ENCODE results near the gene KRT3. TPM values are rescaled to one million over a fixed set of nuclear protein-coding genes. Genes with fewer than 3 reads are reported as not detected.

The KRT3 gene
- total RNA-seq, 1 experiment from 2014 or later: not detected

DNA sequence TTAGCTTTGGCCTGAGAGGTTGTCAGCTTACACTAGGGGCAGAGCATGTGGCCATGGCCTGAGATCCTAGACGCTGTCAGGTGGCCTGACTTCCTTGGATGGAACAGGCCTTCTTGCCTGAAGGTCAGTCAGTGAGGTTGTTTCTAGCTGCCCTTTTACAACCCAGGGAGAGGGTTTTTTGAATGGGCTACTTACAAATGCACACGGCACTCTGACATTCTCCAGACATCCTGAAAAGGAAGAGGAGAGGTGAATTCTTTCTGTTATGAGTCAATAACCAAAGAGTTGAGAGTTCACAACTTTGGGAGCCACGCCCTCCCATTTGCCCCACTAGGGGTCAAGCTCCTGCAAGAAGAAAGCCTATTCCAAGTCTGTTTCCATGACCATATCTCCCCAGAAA lies 26.6 kb downstream of the KRT3 start:
- BruUV-seq (replicated peaks): no TSS peak
- intact Hi-C loops (cut with micrococcal nuclease; ENCODE audit: unreplicated experiment): no loop called here
- DNase-seq: no peak
- no peak for TF ChIP-seq CTCF (IDR thresholded peaks at IDR 0.05; ENCODE audit: unreplicated experiment)
- Mint-ChIP-seq H3K4me1 (ENCODE audit: low read depth, unreplicated experiment) (no peaks in the 10 kb centered on the region), H3K9me3 (ENCODE audit: low read depth, unreplicated experiment) (peaks cover 3% of the 10 kb centered on the region), H3K36me3 (ENCODE audit: insufficient read depth, unreplicated experiment) (peaks cover 5% of the 10 kb centered on the region), H3K27ac (ENCODE audit: unreplicated experiment) (no peak overlapping the region), H3K27me3 (ENCODE audit: unreplicated experiment) (peaks cover 78% of the 10 kb centered on the region), H3K4me3 (ENCODE audit: low read depth, unreplicated experiment) (no peak overlapping the region)
- CTCF ChIA-PET: no interaction called here

DNA sequence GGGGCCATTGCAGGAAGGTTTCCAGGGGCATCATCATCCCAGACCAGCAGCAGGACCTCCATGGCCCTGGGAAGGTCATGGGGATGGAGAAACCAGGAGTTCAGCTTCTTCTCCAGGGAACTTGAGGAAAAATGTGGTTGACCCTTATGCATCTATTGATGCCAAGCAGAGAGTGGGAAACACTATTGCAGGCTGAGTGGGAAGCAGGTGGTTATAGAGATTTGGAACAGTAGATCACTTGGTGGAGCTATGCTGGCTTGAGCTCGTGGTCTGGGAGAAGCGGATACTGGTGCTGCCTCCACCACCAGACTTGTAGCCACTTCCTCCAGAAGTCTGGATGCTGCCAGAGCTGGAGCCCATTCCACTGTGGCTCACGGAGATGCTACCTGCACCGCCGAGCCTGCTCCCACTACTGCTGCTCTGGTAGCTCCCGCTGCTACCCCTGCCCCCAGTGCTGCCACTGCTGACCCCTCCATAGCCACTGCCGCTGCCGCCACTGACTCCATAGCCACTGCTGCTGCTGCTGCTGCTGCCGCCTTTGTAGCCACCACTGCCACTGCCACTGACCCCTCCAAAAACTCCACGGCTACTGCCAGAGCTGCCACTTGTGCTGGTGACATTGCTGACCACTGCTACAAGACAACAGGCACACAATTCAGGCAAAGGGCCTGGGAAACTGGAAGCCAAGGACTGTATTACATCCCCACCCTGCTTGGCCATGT lies 27.3 kb downstream of the KRT3 start:
- Mint-ChIP-seq H3K9me3 (ENCODE audit: low read depth, unreplicated experiment) (peaks cover 3% of the 10 kb centered on the region), H3K4me3 (ENCODE audit: low read depth, unreplicated experiment) (no peak overlapping the region), H3K27ac (ENCODE audit: unreplicated experiment) (no peak overlapping the region), H3K4me1 (ENCODE audit: low read depth, unreplicated experiment) (no peaks in the 10 kb centered on the region), H3K36me3 (ENCODE audit: insufficient read depth, unreplicated experiment) (peaks cover 5% of the 10 kb centered on the region), H3K27me3 (ENCODE audit: unreplicated experiment) (peaks cover 78% of the 10 kb centered on the region)
- CTCF ChIA-PET: no interaction called here
- no peak for TF ChIP-seq CTCF (IDR thresholded peaks at IDR 0.05; ENCODE audit: unreplicated experiment)
- no peak for DNase-seq
- no TSS peak for BruUV-seq (replicated peaks)
- intact Hi-C loops (cut with micrococcal nuclease; ENCODE audit: unreplicated experiment): no loop called here

DNA sequence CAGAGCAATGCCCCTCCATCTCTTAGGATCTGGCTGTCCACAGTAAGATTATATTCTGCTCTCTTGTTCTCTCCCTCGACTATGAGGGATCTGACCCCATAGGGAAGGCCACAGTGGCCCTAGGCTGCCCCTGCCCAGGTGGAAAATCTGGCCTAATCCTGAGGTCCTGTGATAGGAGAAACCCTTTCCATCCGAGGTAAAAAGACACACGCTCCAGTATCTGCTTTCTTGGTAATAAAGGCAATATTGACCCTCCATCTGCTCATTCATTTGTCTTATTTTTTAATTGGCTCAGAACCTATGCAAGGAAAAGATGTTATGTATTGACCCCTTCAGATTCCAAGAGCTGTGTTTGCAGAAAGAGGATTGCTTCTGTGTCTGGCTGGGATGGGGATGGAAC lies 28.5 kb downstream of the KRT3 start:
- Mint-ChIP-seq H3K4me1 (ENCODE audit: low read depth, unreplicated experiment) (no peaks in the 10 kb centered on the region), H3K4me3 (ENCODE audit: low read depth, unreplicated experiment) (no peak overlapping the region), H3K9me3 (ENCODE audit: low read depth, unreplicated experiment) (peaks cover 3% of the 10 kb centered on the region), H3K36me3 (ENCODE audit: insufficient read depth, unreplicated experiment) (peaks cover 5% of the 10 kb centered on the region), H3K27ac (ENCODE audit: unreplicated experiment) (no peak overlapping the region), H3K27me3 (ENCODE audit: unreplicated experiment) (peaks cover 67% of the 10 kb centered on the region)
- CTCF ChIA-PET: no interaction called here
- intact Hi-C loops (cut with micrococcal nuclease; ENCODE audit: unreplicated experiment): no loop called here
- no peak for TF ChIP-seq CTCF (IDR thresholded peaks at IDR 0.05; ENCODE audit: unreplicated experiment)
- DNase-seq: no peak
- BruUV-seq (replicated peaks): no TSS peak

DNA sequence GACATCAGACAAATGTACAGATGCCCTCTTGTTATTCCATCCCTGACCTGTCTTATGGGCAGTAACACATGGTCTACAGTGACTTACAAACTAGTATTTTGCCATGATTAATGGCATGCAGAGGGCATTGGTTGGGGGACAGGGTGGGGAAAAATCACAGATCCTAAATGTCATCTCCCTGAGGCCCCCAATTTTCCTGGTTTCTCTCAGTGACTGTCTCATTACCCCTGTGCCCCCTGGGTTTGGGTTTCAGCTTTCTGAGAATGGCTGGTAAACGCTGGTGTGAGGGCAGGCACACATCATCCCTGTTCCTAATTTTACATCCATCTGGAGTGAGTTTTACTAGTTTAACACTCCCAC lies 28.9 kb downstream of the KRT3 start:
- Mint-ChIP-seq H3K4me3 (ENCODE audit: low read depth, unreplicated experiment) (no peak overlapping the region), H3K27ac (ENCODE audit: unreplicated experiment) (no peak overlapping the region), H3K36me3 (ENCODE audit: insufficient read depth, unreplicated experiment) (peaks cover 5% of the 10 kb centered on the region), H3K4me1 (ENCODE audit: low read depth, unreplicated experiment) (no peaks in the 10 kb centered on the region), H3K9me3 (ENCODE audit: low read depth, unreplicated experiment) (peaks cover 3% of the 10 kb centered on the region), H3K27me3 (ENCODE audit: unreplicated experiment) (peaks cover 63% of the 10 kb centered on the region)
- no peak for TF ChIP-seq CTCF (IDR thresholded peaks at IDR 0.05; ENCODE audit: unreplicated experiment)
- intact Hi-C loops (cut with micrococcal nuclease; ENCODE audit: unreplicated experiment): no loop called here
- DNase-seq: no peak
- CTCF ChIA-PET: no interaction called here
- no TSS peak for BruUV-seq (replicated peaks)
